GM23338 (cell line): Measurements from ENCODE around the gene PPP5C. TPM values are rescaled to one million over a fixed set of nuclear protein-coding genes. Genes with fewer than 3 reads are reported as not detected.

ENCODE experiments used
- ATAC-seq: fragments of 200-7000 bp; cut with Tn5 transposase; 3 replicates; pipeline ENCODE4 v1.9.1; 2020
- DNase-seq: peaks from one replicate; pipeline ENCODE4 v3.0.0-alpha.2; 2015; ENCODE audit warnings: low spot score
- H2AFZ ChIP-seq: fragments of 200-600 bp; sonication (generic); 2 replicates; pipeline ENCODE4 v1.8.0; 2016; ENCODE audit warnings: antibody characterized with exemption, mild to moderate bottlenecking, moderate library complexity
- H3F3A ChIP-seq: fragments of 200-600 bp; sonication (generic); replicated peaks from 2 replicates; pipeline ENCODE4 v1.8.0; 2017; ENCODE audit warnings: antibody characterized with exemption, mixed run types, low read depth
- H3K27ac ChIP-seq: fragments of 200-600 bp; sonication (generic); 2 replicates; pipeline ENCODE4 v1.6.1; 2016; ENCODE audit warnings: low read depth
- H3K27me3 ChIP-seq: fragments of 200-600 bp; sonication (generic); 2 replicates; pipeline ENCODE4 v1.8.0; 2016; ENCODE audit warnings: mild to moderate bottlenecking, mixed run types, moderate library complexity; ENCODE audit not compliant: insufficient read depth
- H3K36me3 ChIP-seq: fragments of 200-600 bp; sonication (generic); 2 replicates; pipeline ENCODE4 v1.8.0; 2016; ENCODE audit warnings: mild to moderate bottlenecking; ENCODE audit not compliant: insufficient read depth
- H3K4me1 ChIP-seq: fragments of 200-600 bp; sonication (generic); 2 replicates; pipeline ENCODE4 v1.8.0; 2016; ENCODE audit warnings: mild to moderate bottlenecking, moderate library complexity; ENCODE audit not compliant: insufficient read depth
- H3K4me2 ChIP-seq: fragments of 200-600 bp; sonication (generic); 2 replicates; pipeline ENCODE4 v1.7.1; 2017; ENCODE audit warnings: mixed run types
- H3K4me3 ChIP-seq: fragments of 200-600 bp; sonication (generic); 2 replicates; pipeline ENCODE4 v1.6.1; 2016; ENCODE audit warnings: mixed run types
- H3K79me2 ChIP-seq: fragments of 200-600 bp; sonication (generic); replicated peaks from 2 replicates; pipeline ENCODE4 v1.8.0; 2017; ENCODE audit warnings: mild to moderate bottlenecking; ENCODE audit not compliant: insufficient read depth
- H3K9me2 ChIP-seq: fragments of 200-600 bp; sonication (generic); 2 replicates; pipeline ENCODE4 v1.8.0; 2017; ENCODE audit not compliant: insufficient read depth
- H4K20me1 ChIP-seq: fragments of 200-600 bp; sonication (generic); replicated peaks from 2 replicates; pipeline ENCODE4 v1.8.0; 2017; ENCODE audit warnings: mild to moderate bottlenecking; ENCODE audit not compliant: insufficient read depth
- H3K27ac Mint-ChIP-seq: 2 replicates; pipeline ENCODE4 v1.8.0; 2020; ENCODE audit warnings: inconsistent platforms, mild to moderate bottlenecking, moderate library complexity, mixed read lengths
- H3K27me3 Mint-ChIP-seq: 3 replicates; pipeline ENCODE4 v1.8.0; 2022; ENCODE audit warnings: low read depth, mild to moderate bottlenecking, moderate library complexity, mixed read lengths, inconsistent platforms; ENCODE audit not compliant: insufficient read depth, poor library complexity
- H3K36me3 Mint-ChIP-seq: 3 replicates; pipeline ENCODE4 v1.8.0; 2021; ENCODE audit warnings: low read depth, mild to moderate bottlenecking, inconsistent platforms, moderate library complexity, mixed read lengths
- H3K4me1 Mint-ChIP-seq: 3 replicates; pipeline ENCODE4 v1.8.0; 2020; ENCODE audit warnings: mild to moderate bottlenecking, inconsistent platforms, mixed read lengths
- H3K4me3 Mint-ChIP-seq: 3 replicates; pipeline ENCODE4 v1.8.0; 2021; ENCODE audit warnings: moderate library complexity, mild to moderate bottlenecking, inconsistent platforms, mixed read lengths
- H3K9me3 Mint-ChIP-seq: 3 replicates; pipeline ENCODE4 v1.8.0; 2020; ENCODE audit warnings: moderate library complexity, mild to moderate bottlenecking, inconsistent platforms, mixed read lengths
- CREB1 ChIP-seq: fragments of 250-450 bp; sonication (Bioruptor Pico); IDR thresholded peaks from 2 replicates; pipeline ENCODE4 v1.5.0; 2020; ENCODE audit warnings: low read depth, mild to moderate bottlenecking, moderate library complexity
- CTCF ChIP-seq, 2 experiments: fragments of 200-600 bp in 1 of 2; sonication (generic) in 1 of 2; conservative IDR thresholded peaks; 2 replicates each; pipeline versions ENCODE4 v1.5.1 to v1.6.1; 2016 to 2017; ENCODE audit warnings: antibody characterized with exemption in 2 of 2, low read depth in 2 of 2, mild to moderate bottlenecking in 2 of 2, moderate library complexity in 1 of 2
- ETS1 ChIP-seq: IDR thresholded peaks from 2 replicates; pipeline ENCODE4 v1.6.1; 2016; ENCODE audit warnings: antibody characterized with exemption
- EZH2phosphoT487 ChIP-seq: fragments of 200-600 bp; sonication (generic); IDR thresholded peaks from one replicate; pipeline ENCODE4 v1.8.1; 2018; ENCODE audit warnings: antibody characterized with exemption; ENCODE audit not compliant: unreplicated experiment
- JUNB ChIP-seq: IDR thresholded peaks from one replicate; pipeline ENCODE4 v1.6.1; 2016; ENCODE audit warnings: antibody characterized with exemption; ENCODE audit not compliant: unreplicated experiment
- NANOG ChIP-seq: IDR thresholded peaks from 2 replicates; pipeline ENCODE4 v1.6.1; 2016; ENCODE audit warnings: antibody characterized with exemption, borderline replicate concordance
- POLR2AphosphoS5 ChIP-seq: IDR thresholded peaks from 2 replicates; pipeline ENCODE4 v1.6.1; 2016; ENCODE audit warnings: antibody characterized with exemption, low read depth
- REST ChIP-seq: IDR thresholded peaks from one replicate; pipeline ENCODE4 v1.6.1; 2018; ENCODE audit warnings: antibody characterized with exemption; ENCODE audit not compliant: unreplicated experiment
- ZNF114 ChIP-seq: fragments of 250-450 bp; sonication (Bioruptor Pico); IDR thresholded peaks from 2 replicates; pipeline ENCODE4 v1.5.0; 2020; ENCODE audit warnings: mild to moderate bottlenecking, moderate library complexity
- ZNF331 ChIP-seq: fragments of 250-450 bp; sonication (Bioruptor Pico); IDR thresholded peaks from 2 replicates; pipeline ENCODE4 v1.5.0; 2020; ENCODE audit warnings: low read depth, mild to moderate bottlenecking, moderate library complexity
- polyA plus RNA-seq: library from polyadenylated mRNA; unstranded; fragments of >200 nt; fragmentation: Nextera tagmentation; extraction: Ambion mirVana; gene quantifications from 2 replicates; pipeline ENCODE4 v1.2.1, GENCODE V29; 2016
- total RNA-seq: library from RNA; depleted of rRNA; stranded (reverse); fragments of >200 nt; shearing (Covaris generic); gene quantifications from 2 replicates; pipeline ENCODE4 v1.2.3, GENCODE V29; 2014
- TF ChIP-seq, protein P1 (sequence below): fragments of 250-450 bp; sonication (Bioruptor Pico); IDR thresholded peaks from 2 replicates; pipeline ENCODE4 v1.5.0; 2020; ENCODE audit warnings: mild to moderate bottlenecking, moderate library complexity

PPP5C gene
- total and polyA plus RNA-seq, 2 experiments from 2014 or later: 51.6 to 123 TPM

GRCh38 chr19:46383846-46384245 is 37.0 kb downstream of the PPP5C start (continued):
- TF ChIP-seq REST (no peak), ETS1 (no peak)

- peaks cover 79% of the 10 kb centered on the region for H3K36me3 Mint-ChIP-seq
- TF ChIP-seq JUNB (no peak), EZH2phosphoT487 (no peak), CREB1 (CRISPR knock-in tag) (no peak), ZNF331 (no peak), NANOG (no peak), ETS1 (no peak), POLR2AphosphoS5 (no peak), CTCF (conservative IDR thresholded peaks at IDR 0.05; ENCODE audit: low read depth in 2 of 2) (no peak), ZNF114 (CRISPR knock-in tag) (no peak)
- TF ChIP-seq, protein P1, sequence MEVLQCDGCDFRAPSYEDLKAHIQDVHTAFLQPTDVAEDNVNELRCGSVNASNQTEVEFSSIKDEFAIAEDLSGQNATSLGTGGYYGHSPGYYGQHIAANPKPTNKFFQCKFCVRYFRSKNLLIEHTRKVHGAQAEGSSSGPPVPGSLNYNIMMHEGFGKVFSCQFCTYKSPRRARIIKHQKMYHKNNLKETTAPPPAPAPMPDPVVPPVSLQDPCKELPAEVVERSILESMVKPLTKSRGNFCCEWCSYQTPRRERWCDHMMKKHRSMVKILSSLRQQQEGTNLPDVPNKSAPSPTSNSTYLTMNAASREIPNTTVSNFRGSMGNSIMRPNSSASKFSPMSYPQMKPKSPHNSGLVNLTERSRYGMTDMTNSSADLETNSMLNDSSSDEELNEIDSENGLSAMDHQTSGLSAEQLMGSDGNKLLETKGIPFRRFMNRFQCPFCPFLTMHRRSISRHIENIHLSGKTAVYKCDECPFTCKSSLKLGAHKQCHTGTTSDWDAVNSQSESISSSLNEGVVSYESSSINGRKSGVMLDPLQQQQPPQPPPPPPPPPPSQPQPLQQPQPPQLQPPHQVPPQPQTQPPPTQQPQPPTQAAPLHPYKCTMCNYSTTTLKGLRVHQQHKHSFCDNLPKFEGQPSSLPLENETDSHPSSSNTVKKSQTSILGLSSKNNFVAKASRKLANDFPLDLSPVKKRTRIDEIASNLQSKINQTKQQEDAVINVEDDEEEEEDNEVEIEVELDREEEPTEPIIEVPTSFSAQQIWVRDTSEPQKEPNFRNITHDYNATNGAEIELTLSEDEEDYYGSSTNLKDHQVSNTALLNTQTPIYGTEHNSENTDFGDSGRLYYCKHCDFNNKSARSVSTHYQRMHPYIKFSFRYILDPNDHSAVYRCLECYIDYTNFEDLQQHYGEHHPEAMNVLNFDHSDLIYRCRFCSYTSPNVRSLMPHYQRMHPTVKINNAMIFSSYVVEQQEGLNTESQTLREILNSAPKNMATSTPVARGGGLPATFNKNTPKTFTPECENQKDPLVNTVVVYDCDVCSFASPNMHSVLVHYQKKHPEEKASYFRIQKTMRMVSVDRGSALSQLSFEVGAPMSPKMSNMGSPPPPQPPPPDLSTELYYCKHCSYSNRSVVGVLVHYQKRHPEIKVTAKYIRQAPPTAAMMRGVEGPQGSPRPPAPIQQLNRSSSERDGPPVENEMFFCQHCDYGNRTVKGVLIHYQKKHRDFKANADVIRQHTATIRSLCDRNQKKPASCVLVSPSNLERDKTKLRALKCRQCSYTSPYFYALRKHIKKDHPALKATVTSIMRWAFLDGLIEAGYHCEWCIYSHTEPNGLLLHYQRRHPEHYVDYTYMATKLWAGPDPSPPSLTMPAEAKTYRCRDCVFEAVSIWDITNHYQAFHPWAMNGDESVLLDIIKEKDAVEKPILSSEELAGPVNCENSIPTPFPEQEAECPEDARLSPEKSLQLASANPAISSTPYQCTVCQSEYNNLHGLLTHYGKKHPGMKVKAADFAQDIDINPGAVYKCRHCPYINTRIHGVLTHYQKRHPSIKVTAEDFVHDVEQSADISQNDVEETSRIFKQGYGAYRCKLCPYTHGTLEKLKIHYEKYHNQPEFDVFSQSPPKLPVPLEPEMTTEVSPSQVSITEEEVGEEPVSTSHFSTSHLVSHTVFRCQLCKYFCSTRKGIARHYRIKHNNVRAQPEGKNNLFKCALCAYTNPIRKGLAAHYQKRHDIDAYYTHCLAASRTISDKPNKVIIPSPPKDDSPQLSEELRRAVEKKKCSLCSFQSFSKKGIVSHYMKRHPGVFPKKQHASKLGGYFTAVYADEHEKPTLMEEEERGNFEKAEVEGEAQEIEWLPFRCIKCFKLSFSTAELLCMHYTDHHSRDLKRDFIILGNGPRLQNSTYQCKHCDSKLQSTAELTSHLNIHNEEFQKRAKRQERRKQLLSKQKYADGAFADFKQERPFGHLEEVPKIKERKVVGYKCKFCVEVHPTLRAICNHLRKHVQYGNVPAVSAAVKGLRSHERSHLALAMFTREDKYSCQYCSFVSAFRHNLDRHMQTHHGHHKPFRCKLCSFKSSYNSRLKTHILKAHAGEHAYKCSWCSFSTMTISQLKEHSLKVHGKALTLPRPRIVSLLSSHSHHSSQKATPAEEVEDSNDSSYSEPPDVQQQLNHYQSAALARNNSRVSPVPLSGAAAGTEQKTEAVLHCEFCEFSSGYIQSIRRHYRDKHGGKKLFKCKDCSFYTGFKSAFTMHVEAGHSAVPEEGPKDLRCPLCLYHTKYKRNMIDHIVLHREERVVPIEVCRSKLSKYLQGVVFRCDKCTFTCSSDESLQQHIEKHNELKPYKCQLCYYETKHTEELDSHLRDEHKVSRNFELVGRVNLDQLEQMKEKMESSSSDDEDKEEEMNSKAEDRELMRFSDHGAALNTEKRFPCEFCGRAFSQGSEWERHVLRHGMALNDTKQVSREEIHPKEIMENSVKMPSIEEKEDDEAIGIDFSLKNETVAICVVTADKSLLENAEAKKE (CRISPR knock-in tag): no peak
These were observed 37.5 kb downstream of the PPP5C start for GRCh38 chr19:46384396-46384795.

More at GRCh38 chr19:46384396-46384795, 37.5 kb downstream of the PPP5C start:
- DNase-seq (no peak), ATAC-seq (no peak)
- no peak overlapping the region for H3K27ac ChIP-seq
- no peak overlapping the region for H2AFZ ChIP-seq
- H3K27me3 Mint-ChIP-seq: peaks cover 5% of the 10 kb centered on the region
- no peak overlapping the region for H3K4me3 Mint-ChIP-seq
- peaks cover 5% of the 10 kb centered on the region for H3K36me3 ChIP-seq
- H3K79me2 ChIP-seq: peaks cover 19% of the 10 kb centered on the region
- peaks cover 20% of the 10 kb centered on the region for H4K20me1 ChIP-seq
- H3K9me3 Mint-ChIP-seq: no peaks in the 10 kb centered on the region
- no peaks in the 10 kb centered on the region for H3F3A ChIP-seq
- no peak overlapping the region for H3K4me2 ChIP-seq
- H3K9me2 ChIP-seq: no peaks in the 10 kb centered on the region
- H3K4me3 ChIP-seq: no peak overlapping the region
- no peak overlapping the region for H3K27ac Mint-ChIP-seq
- H3K4me1 ChIP-seq: no peaks in the 10 kb centered on the region
- H3K4me1 Mint-ChIP-seq: no peaks in the 10 kb centered on the region
- no peaks in the 10 kb centered on the region for H3K27me3 ChIP-seq
